Fibroblast of villous mesenchyme (primary cell): ENCODE results near the gene CHRNG. TPM values are rescaled to one million over a fixed set of nuclear protein-coding genes. Genes with fewer than 3 reads are reported as not detected.

ENCODE experiments used
- DNase-seq: peaks from one replicate; pipeline ENCODE4 v3.0.0-alpha.2; 2010; ENCODE audit warnings: low read depth
- H3K4me3 ChIP-seq: 2 replicates; pipeline ENCODE4 v1.5.1; 2011; ENCODE audit warnings: low read depth, mild to moderate bottlenecking, low read length
- total RNA-seq: library from RNA; depleted of rRNA; stranded (reverse); fragments of >200 nt; gene quantifications from 2 replicates; pipeline ENCODE4 v1.2.3, GENCODE V29; 2012
- TF ChIP-seq, protein P1 (sequence below): IDR thresholded peaks from 2 replicates; pipeline ENCODE4 v1.5.1; 2012; ENCODE audit warnings: low read depth, mild to moderate bottlenecking, low read length; ENCODE audit not compliant: insufficient read depth

The CHRNG gene
- total RNA-seq, 1 donor: not detected

DNA sequence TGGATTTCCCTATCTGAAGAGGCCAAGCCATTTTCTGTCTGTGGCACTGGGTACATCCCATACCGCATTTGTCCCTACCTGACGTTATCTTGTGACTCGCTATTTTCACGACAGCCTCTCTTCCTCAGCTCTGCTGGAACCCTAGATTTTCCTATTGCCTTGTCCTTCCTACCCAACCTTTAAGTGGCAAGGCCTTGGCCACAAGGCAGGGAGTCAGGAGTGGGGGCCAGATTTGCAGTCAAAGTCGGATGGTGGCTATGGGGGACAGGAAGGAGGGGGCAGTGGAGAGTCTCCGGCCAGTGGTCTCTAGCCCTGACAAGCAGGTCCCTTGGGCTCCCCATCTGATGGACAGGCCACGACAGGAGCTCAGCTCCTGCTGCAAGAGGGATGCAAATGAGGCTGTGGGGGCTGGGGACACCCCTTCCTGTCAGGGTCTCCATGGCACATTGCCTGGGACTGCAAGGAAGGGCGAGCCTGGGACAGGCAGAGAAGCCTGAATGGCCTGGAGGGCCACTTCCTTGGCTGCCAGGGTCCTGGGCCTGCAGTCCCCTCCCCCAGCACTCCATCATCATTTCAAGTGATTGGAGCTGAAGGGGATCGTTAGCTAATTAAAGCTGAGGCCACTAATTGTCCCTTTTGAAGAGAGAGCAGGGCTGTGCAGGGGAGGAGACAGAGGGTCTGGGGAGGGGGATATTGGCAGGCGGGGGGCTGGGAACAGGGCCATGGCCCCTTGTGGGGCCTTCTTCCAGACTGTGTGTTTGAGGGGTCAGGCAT is 45.6 kb upstream of the CHRNG start:
- DNase-seq: no peak
- H3K4me3 ChIP-seq: no peak overlapping the region
- TF ChIP-seq, protein P1, sequence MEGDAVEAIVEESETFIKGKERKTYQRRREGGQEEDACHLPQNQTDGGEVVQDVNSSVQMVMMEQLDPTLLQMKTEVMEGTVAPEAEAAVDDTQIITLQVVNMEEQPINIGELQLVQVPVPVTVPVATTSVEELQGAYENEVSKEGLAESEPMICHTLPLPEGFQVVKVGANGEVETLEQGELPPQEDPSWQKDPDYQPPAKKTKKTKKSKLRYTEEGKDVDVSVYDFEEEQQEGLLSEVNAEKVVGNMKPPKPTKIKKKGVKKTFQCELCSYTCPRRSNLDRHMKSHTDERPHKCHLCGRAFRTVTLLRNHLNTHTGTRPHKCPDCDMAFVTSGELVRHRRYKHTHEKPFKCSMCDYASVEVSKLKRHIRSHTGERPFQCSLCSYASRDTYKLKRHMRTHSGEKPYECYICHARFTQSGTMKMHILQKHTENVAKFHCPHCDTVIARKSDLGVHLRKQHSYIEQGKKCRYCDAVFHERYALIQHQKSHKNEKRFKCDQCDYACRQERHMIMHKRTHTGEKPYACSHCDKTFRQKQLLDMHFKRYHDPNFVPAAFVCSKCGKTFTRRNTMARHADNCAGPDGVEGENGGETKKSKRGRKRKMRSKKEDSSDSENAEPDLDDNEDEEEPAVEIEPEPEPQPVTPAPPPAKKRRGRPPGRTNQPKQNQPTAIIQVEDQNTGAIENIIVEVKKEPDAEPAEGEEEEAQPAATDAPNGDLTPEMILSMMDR: no peak

DNA sequence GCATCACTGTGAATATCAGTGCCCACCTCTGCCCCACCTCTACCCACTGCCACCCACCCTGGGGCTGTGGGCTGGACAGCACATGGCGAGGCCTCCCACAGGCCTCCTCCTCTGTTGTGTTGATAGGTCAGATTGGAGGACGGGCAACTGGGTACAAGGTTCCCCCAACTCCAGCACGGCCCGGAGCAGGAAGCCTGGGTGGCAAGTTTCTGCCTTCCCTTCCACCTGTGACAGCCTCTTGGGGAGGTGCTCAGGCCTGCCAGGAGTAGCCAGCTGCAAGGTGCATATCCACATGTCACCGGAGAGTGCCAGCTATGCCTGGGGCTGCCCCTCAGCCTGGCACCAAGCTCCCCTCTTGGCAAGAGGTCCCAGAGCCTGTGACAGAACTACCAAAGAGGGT is 45.0 kb upstream of the CHRNG start:
- DNase-seq: no peak
- TF ChIP-seq, protein P1: no peak
- H3K4me3 ChIP-seq: no peak overlapping the region

- TF ChIP-seq, protein P1: no peak
- no peak for DNase-seq
- H3K4me3 ChIP-seq: no peak overlapping the region
Measured at GRCh38 chr2:232495292-232495691, 44.2 kb upstream of the CHRNG start.

- H3K4me3 ChIP-seq: no peak overlapping the region
- no peak for DNase-seq
- TF ChIP-seq, protein P1: no peak
Measured at GRCh38 chr2:232496501-232497270, 42.8 kb upstream of the CHRNG start.

GRCh38 chr2:232497348-232497747 is 42.1 kb upstream of the CHRNG start:
- TF ChIP-seq, protein P1: no peak
- no peak for DNase-seq

DNA sequence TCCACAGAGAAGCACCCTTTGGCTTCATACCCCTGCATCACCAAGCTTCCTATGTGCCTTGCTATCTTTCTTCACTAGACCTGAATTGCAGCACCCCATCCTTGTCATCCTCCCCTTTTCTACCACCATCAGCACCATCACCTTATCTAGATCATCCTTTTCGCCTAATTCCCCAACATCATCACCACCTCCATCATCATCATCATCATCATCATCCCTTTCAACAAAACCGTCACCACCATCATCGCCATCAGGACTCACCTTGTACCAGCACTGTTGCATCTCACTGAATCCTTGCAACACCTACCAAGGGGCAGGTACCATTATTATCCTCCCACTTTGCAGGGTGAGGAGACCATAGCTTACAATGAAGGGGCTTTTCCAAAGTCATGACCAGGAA is 41.0 kb upstream of the CHRNG start:
- TF ChIP-seq, protein P1: no peak
- no peak overlapping the region for H3K4me3 ChIP-seq
- no peak for DNase-seq

More at GRCh38 chr2:232497348-232497747, 42.1 kb upstream of the CHRNG start:
- H3K4me3 ChIP-seq: no peak overlapping the region
